ENCODE data around the gene ACTRT2.

The ACTRT2 gene

DNA sequence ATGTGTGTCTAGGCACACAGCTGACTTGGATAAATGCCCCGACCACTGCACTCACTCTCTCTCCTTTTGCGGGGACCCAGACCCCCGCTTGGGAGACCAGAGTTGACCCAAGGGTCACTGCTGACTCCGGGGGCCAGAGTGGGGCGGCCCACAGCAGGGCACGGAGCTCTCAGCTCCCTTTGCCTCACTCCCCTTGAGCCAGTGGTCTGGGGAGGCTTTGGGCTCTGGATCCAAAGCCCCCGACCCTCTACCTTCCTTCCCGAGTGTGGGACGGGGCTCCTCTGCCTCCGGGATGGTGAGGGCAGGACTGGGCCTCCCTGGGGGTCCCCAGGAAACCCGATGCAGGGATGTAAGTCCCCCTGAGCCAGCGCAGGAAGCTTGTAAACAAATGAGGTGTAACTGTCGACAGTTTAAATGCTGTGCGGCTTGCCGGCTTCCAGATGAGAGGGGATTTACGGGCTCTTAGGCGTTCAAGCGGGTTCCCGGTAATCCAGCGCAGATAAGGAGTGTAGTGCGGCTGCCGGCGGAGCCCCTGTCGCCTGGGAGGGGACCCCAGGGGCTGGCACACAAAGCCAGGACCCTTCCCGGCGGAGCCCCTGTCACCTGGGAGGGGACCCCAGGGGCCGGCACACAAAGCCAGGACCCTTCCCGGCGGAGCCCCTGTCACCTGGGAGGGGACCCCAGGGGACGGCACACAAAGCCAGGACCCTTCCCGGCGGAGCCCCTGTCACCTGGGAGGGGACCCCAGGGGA is 7.4 kb downstream of the ACTRT2 start:
- no peak for DNase-seq (ENCODE audit: low read depth in 1 of 2, low spot score in 1 of 2)
- no peak for TF ChIP-seq JUND (IDR thresholded peaks at IDR 0.05; ENCODE audit: low read depth)
- in situ Hi-C loops (cut with HindIII; ENCODE audit: low pct_unique_long_range_greater_than_20kb, low sequenced_read_pairs): no loop called here

DNA sequence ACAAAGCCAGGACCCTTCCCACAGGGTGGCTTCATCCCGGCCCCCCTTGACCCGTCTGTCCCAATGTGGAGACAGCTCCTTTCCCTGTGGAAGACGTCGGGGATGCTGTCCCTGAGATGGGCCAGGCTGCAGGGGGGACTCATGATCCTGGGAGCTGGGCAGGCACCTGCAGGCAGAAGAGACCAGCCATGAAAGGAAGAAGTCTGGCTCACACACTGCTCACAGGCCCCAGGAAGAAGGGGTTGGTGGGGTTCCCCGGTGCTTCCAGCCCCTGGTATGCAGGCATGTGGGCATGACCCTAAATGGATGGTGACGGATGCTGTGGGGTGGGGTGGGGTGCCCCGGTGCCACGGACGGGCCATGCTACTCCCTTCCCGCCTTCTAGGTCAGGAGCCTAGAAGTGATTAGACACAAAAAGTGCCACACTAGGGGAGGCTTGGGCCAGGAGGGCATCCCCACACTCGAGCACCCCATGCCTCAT is 8.3 kb downstream of the ACTRT2 start:
- in situ Hi-C loops (cut with HindIII; ENCODE audit: low pct_unique_long_range_greater_than_20kb, low sequenced_read_pairs): no loop called here
- no peak for TF ChIP-seq JUND (IDR thresholded peaks at IDR 0.05; ENCODE audit: low read depth)
- no peak for DNase-seq (ENCODE audit: low read depth in 1 of 2, low spot score in 1 of 2)

DNA sequence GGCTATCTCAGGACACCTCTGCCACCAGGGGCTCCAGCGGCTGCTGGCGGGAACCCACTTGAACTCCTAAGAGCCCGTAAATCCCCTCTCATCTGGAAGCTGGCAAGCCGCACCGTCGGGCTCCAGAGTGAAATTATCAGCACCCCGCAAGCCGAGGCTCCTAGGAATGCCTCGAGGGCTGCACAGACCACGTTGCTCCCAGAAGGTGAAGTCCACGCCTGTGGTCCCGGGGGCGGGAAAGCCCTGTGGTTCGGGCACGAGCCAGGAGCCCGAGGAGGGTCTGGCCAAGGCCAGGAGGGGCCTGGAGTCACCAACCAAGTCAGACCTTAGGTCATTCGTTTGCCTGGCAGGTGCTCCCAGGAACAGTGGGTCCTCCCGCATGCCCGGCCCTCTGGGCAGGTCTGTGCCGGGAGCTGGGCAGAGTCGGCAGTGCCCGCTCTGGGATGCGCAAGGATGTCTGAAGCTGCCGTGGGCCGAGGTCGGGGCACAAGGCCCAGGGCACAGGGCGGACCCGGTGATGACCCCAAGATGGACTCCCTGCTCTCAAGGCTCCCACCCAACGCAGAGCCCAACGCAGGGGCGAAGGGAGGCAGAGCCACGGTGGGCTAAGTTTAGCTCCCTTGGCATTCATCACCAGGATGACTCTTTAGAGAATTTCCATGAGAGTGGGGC is 8.9 kb downstream of the ACTRT2 start:
- no peak for DNase-seq (ENCODE audit: low read depth in 1 of 2, low spot score in 1 of 2)
- in situ Hi-C loops (cut with HindIII; ENCODE audit: low pct_unique_long_range_greater_than_20kb, low sequenced_read_pairs): no loop called here
- TF ChIP-seq JUND (IDR thresholded peaks at IDR 0.05; ENCODE audit: low read depth): no peak

DNA sequence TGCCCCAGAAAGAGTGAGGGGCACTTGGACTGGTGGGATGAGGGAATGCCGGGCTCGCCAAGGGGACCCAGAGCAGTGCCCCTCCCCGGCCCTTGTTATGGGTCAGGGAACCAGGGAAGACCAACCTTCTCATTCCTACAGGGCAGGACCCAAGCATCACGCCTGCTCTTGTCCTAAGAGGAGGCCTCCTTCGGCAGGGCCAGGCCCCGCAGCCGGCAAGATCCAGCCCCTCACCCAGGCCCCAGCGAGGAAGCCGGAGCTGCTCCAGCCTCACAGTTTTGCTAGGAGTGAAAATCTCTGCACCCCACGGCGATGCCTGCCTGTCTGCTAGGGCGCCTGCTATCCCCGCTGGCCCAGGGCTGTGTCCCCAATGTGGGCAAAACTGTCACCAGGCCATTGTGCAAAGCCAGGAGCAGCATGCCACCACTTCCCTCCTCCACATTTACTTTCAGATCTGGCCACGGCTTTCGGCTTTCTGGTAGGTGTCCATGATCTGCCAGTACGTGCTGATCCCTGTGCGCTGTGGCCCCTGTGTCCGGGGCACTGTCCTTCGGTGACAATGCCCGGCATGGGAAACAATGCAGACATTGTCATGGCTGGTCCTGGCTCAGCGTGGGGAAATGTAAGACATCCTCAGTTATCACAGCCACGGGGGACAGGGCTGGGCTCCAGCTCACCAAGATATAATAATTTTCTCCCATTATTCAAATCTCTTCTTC is 9.6 kb downstream of the ACTRT2 start:
- no peak for DNase-seq (ENCODE audit: low read depth in 1 of 2, low spot score in 1 of 2)
- no peak for TF ChIP-seq JUND (IDR thresholded peaks at IDR 0.05; ENCODE audit: low read depth)
- in situ Hi-C loops (cut with HindIII; ENCODE audit: low pct_unique_long_range_greater_than_20kb, low sequenced_read_pairs): no loop called here

DNA sequence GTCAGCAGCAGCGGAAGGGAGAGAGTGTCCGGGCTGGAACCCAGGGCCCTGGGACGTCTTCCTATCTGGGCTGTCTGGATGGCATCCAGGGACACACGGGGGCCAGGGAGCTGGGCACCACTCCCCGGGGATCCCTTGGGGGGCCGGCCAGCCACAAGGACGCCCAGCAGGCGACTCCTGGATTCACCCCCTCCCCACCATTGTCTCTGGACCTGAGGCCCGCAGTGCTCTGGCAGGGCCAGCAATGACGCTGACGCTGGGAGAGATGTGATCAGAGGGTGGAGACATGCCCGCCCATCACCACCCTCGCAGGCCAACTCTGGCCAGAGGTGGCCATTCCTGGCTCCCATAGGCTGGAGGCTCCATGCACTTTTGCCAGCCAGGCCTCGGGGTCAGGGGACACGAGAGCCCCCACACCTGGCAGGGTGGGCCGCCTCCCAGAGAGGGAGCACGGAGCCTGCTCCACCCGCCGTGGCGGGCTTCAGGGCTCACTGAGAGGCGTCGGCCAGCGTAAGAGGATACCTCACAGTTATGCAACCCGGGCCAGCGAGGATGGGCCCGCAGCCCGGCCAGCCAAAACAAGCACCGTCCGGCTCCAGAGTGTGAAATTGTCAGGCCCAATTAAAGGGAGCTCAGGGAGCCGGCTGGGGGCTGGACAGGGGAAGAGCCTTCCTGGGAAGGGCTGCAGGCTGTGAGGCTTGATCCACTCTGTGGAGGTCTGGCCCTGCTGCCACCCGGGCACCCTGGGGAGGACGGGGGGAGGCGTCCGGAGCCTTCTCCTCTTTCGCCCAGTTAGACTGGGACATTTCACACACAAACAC is 10.3 kb downstream of the ACTRT2 start:
- DNase-seq (ENCODE audit: low read depth in 1 of 2, low spot score in 1 of 2): no peak

DNA sequence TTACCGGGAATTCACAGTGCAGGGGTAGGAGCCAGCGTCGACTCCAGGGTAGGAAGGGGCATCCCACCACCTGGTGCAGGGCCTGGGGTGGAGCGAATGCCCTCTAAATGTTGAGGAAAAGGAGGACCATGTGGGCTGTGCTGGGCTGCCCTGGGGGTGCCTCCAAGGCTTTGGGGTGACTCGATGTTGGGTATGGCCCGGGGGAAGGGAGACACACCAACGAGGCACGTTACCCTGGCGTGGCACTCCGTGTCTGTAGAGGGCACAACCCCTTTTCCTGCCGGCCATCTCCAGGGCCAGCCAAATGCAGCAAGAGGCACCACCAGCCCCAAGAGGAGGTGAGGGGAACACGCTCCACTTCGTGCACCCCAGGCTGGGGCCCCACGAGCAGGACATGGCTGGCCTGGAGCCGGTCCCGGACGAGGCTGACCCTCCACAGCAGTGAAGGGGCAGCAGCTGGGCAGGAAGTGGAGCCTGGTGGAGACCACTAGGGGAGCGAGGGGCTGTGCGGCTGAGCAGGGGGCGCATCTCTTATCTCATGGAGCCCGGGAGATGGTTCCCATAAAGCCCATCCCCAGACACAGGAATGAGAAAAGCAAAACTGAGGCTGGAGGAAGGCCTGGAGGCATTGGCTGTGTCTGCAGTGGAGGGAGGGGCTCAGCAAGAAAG is 11.2 kb downstream of the ACTRT2 start:
- TF ChIP-seq JUND (IDR thresholded peaks at IDR 0.05; ENCODE audit: low read depth): no peak

More for the DNA sequence above, 10.3 kb downstream of the ACTRT2 start:
- in situ Hi-C loops (cut with HindIII; ENCODE audit: low pct_unique_long_range_greater_than_20kb, low sequenced_read_pairs): no loop called here
- TF ChIP-seq JUND (IDR thresholded peaks at IDR 0.05; ENCODE audit: low read depth): no peak

DNA sequence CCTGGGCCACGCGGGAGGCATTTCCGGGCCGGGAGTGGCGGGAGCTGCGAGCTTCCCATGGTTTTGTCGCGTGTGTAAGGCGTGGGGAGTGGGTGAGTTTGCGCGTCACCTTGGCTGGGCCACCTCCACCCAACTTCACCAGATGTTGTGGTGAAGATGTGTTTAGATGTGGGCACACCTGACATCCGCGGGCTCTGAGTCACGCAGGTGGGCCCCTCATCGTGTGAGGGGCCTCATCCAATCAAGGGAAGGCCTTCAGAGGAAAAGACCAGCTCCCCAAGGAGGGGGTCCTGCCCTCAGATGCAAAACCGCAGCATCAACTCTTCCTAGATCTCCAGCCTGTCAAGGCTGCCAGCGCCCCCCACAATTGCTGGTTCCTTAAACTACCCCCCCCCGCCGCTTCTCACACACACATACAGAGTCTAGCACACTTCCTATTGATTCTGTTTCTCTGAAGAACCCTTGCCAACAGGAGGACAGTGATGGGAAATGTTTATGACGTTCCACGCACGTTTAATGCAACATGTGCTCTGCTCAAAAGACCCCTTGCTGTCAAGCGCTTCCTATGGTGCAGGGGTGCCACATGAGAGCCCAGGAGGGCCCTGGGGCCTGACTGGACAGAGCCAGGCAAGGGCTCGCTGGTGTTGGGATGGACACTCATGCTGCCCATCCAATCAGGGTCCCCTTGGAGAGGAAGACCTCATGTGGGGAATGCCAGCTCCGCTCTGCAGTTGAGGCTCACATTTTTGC is 11.9 kb downstream of the ACTRT2 start:
- in situ Hi-C loops (cut with HindIII; ENCODE audit: low pct_unique_long_range_greater_than_20kb, low sequenced_read_pairs): no loop called here
- no peak for TF ChIP-seq JUND (IDR thresholded peaks at IDR 0.05; ENCODE audit: low read depth)
- DNase-seq (ENCODE audit: low read depth in 1 of 2, low spot score in 1 of 2): no peak

More for the DNA sequence above, 11.2 kb downstream of the ACTRT2 start:
- no peak for DNase-seq (ENCODE audit: low read depth in 1 of 2, low spot score in 1 of 2)
- in situ Hi-C loops (cut with HindIII; ENCODE audit: low pct_unique_long_range_greater_than_20kb, low sequenced_read_pairs): no loop called here

DNA sequence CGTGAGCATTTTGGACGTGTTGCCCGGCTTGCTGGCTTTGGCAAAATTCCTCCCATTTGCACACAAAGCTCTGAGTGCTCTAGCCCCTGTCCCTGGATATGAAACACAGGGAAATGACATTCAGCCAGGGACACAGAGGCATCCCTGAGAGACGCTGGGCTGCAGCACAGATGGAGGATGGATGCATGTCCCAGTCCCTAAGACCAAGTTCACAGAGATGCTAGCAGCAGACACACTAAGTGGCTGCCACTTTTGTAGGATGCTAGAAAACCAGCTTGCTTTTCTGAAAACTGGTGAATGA is 12.5 kb downstream of the ACTRT2 start:
- TF ChIP-seq JUND (IDR thresholded peaks at IDR 0.05; ENCODE audit: low read depth): no peak
- in situ Hi-C loops (cut with HindIII; ENCODE audit: low pct_unique_long_range_greater_than_20kb, low sequenced_read_pairs): no loop called here
- DNase-seq (ENCODE audit: low read depth in 1 of 2, low spot score in 1 of 2): no peak

DNA sequence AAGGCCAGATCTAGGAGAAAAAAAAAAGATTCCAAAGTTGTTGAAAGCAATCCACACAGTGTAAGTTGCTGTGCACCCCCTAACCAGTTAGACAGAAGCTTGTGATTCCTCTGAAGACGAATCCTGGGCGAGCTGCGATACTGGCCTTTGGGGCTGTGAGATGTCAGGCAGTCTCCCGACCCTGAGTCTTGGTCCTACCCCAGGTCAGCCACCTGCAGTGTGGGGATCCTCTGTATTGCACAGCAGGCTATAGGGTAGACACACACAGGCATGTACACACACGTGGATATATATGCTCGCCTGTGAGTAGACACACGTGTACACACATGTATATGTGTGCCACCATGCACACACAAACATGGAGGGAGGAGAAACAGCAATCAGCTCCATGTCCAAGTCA is 12.9 kb downstream of the ACTRT2 start:
- DNase-seq (ENCODE audit: low read depth in 1 of 2, low spot score in 1 of 2): no peak
- in situ Hi-C loops (cut with HindIII; ENCODE audit: low pct_unique_long_range_greater_than_20kb, low sequenced_read_pairs): no loop called here
- TF ChIP-seq JUND (IDR thresholded peaks at IDR 0.05; ENCODE audit: low read depth): no peak

DNA sequence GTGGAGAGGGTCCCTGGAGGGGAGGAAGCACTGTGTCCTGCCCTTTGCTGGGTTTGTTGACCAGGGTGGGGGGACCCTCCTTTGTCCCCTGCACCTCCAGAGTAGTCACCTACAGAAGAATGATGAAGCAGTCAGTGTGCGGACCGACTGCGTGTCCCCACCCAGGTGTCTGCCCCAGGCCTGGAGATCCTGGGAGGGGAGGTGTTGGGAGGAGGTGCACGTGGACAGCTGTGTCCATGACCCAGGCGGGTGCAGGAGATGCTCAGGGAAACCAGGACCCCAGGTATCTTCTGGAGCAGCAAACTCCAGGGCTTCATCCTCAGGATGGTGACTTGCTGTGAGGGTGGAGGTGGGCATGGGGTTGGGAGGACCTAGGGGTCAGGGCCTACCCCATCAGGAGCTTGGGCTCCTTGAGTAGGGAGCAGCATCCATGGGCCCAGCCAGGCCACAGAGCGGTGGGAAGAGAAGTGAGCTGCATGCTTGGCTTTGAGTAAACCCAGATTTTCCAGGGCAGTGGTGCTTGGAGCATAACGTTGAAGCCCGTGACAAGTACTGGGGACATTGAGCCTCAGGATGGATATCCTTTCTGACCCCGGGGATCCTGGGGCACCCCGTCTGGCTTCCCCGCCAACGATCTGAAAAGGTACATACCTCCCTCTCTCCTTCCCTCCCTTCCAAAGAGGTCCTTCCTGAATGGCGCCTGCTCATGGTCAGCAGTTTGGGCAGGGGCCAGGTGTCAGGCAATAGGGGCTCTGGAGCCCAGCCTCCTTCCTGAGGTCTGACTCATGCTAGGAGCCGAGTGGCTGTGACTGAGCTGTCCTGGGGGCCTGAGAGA is 13.7 kb downstream of the ACTRT2 start:
- in situ Hi-C loops (cut with HindIII; ENCODE audit: low pct_unique_long_range_greater_than_20kb, low sequenced_read_pairs): no loop called here
- no peak for DNase-seq (ENCODE audit: low read depth in 1 of 2, low spot score in 1 of 2)
- no peak for TF ChIP-seq JUND (IDR thresholded peaks at IDR 0.05; ENCODE audit: low read depth)

Measured in T47D (cell line).